H1 (cell line): Measurements from ENCODE around the gene ISM1. TPM values are rescaled to one million over a fixed set of nuclear protein-coding genes. Genes with fewer than 3 reads are reported as not detected.

ENCODE experiments used
- CTCF ChIA-PET: fragments of 300-600 bp; sonication (Branson Sonifier 250); formaldehyde crosslinking; loops from one replicate; lab custom pipeline; 2021; ENCODE audit not compliant: partially characterized antibody; lab: Charles Lee
- POLR2A ChIA-PET: fragments of 300-600 bp; sonication (Branson Sonifier 250); formaldehyde crosslinking; loops from one replicate; lab custom pipeline; 2021; ENCODE audit warnings: inconsistent platforms; ENCODE audit not compliant: partially characterized antibody; lab: Charles Lee
- DNase-seq, 2 experiments: peaks; one replicate each; pipeline versions ENCODE4 v3.0.0 to v3.0.0-alpha.2; 2010 to 2022; ENCODE audit warnings: low spot score in 2 of 2, low read depth in 1 of 2, mixed read lengths in 1 of 2
- FAIRE-seq: peaks from 2 replicates; lab custom pipeline; 2011; peaks lifted over from hg19 to GRCh38; lab: Jason Lieb, UNC
- H2AFZ ChIP-seq: 2 replicates; pipeline ENCODE4 v1.8.1; 2012; ENCODE audit warnings: low read length, inconsistent platforms
- H2AK5ac ChIP-seq: 2 replicates; pipeline ENCODE4 v1.6.1; 2013; ENCODE audit warnings: low read depth, low read length
- H2BK120ac ChIP-seq: replicated peaks from 2 replicates; pipeline ENCODE3; 2013; ENCODE audit warnings: low read depth, low read length, inconsistent platforms
- H2BK12ac ChIP-seq: 2 replicates; pipeline ENCODE4 v1.6.1; 2013; ENCODE audit warnings: low read depth, low read length
- H2BK15ac ChIP-seq: 2 replicates; pipeline ENCODE4 v1.6.1; 2013; ENCODE audit warnings: low read length
- H2BK20ac ChIP-seq: 2 replicates; pipeline ENCODE4 v1.6.1; 2013; ENCODE audit warnings: low read length
- H2BK5ac ChIP-seq: 2 replicates; pipeline ENCODE4 v1.6.1; 2013; ENCODE audit warnings: low read depth, low read length
- H3K14ac ChIP-seq: 2 replicates; pipeline ENCODE4 v1.6.1; 2013; ENCODE audit warnings: inconsistent platforms; ENCODE audit not compliant: insufficient read length
- H3K18ac ChIP-seq: 2 replicates; pipeline ENCODE4 v1.6.1; 2013; ENCODE audit warnings: low read length; ENCODE audit errors: extremely low read depth
- H3K23ac ChIP-seq: 2 replicates; pipeline ENCODE4 v1.6.1; 2013; ENCODE audit warnings: inconsistent platforms; ENCODE audit not compliant: insufficient read length
- H3K23me2 ChIP-seq: 2 replicates; pipeline ENCODE4 v1.6.1; 2013; ENCODE audit warnings: low read depth, low read length
- H3K27ac ChIP-seq: 2 replicates; pipeline ENCODE4 v1.6.1; 2011; ENCODE audit warnings: low read depth, low read length, inconsistent platforms
- H3K27me3 ChIP-seq, 4 experiments: replicated peaks in 1 of 4; 1 replicate in 1 of 4; 2 replicates in 3 of 4; pipeline versions ENCODE4 v1.6.1 to v1.8.1; 2011 to 2013; ENCODE audit warnings: low read length in 3 of 4, mild to moderate bottlenecking in 3 of 4, inconsistent platforms in 2 of 4, mixed read lengths in 2 of 4, moderate library complexity in 1 of 4; ENCODE audit not compliant: control insufficient read depth in 3 of 4, insufficient read depth in 3 of 4; ENCODE audit errors: extremely low read depth in 1 of 4
- H3K36me3 ChIP-seq, 4 experiments: 2 replicates each; pipeline versions ENCODE4 v1.6.1 to v1.8.1; 2011 to 2013; ENCODE audit warnings: mild to moderate bottlenecking in 4 of 4, low read length in 3 of 4, moderate library complexity in 2 of 4, control low read depth in 1 of 4, inconsistent platforms in 1 of 4; ENCODE audit not compliant: insufficient read depth in 4 of 4, control insufficient read depth in 2 of 4
- H3K4ac ChIP-seq: replicated peaks from 2 replicates; pipeline ENCODE3; 2013; ENCODE audit warnings: low read length, low read depth, mixed read lengths, inconsistent platforms; ENCODE audit not compliant: insufficient read length
- H3K4me1 ChIP-seq, 4 experiments: replicated peaks in 1 of 4; 1 replicate in 1 of 4; 2 replicates in 3 of 4; pipeline versions ENCODE4 v1.6.1 to v1.8.1; 2011 to 2013; ENCODE audit warnings: low read length in 3 of 4, inconsistent platforms in 2 of 4, mixed read lengths in 1 of 4; ENCODE audit not compliant: insufficient read depth in 4 of 4, control insufficient read depth in 3 of 4
- H3K4me2 ChIP-seq, 2 experiments: 2 replicates each; pipeline versions ENCODE4 v1.6.1 to v1.8.1; 2011 to 2013; ENCODE audit warnings: low read depth in 2 of 2, low read length in 2 of 2, control low read depth in 1 of 2, inconsistent platforms in 1 of 2, mild to moderate bottlenecking in 1 of 2; ENCODE audit not compliant: insufficient read depth in 1 of 2
- H3K4me3 ChIP-seq, 4 experiments: fragments of 200-600, 300-600 bp in 1 of 4; sonication (generic), shearing (Covaris generic), sonication (Bioruptor Twin) in 1 of 4; 2 replicates each; pipeline versions ENCODE4 v1.5.1 to v1.8.1; 2011 to 2016; ENCODE audit warnings: low read length in 4 of 4, low read depth in 3 of 4, control low read depth in 2 of 4, inconsistent platforms in 2 of 4, mild to moderate bottlenecking in 2 of 4, mixed read lengths in 1 of 4, moderate library complexity in 1 of 4; ENCODE audit not compliant: insufficient read depth in 2 of 4; ENCODE audit errors: extremely low read depth in 1 of 4
- H3K56ac ChIP-seq: replicated peaks from 2 replicates; pipeline ENCODE3; 2013; ENCODE audit warnings: low read depth, mild to moderate bottlenecking, mixed read lengths, low read length, inconsistent platforms; ENCODE audit not compliant: insufficient read length
- H3K79me1 ChIP-seq: 2 replicates; pipeline ENCODE4 v1.6.1; 2013; ENCODE audit warnings: low read depth, low read length, control low read depth
- H3K79me2 ChIP-seq, 2 experiments: 2 replicates each; pipeline versions ENCODE4 v1.6.1 to v1.8.1; 2012 to 2013; ENCODE audit warnings: low read length in 2 of 2, mild to moderate bottlenecking in 2 of 2, inconsistent platforms in 1 of 2; ENCODE audit not compliant: insufficient read depth in 2 of 2, control insufficient read depth in 1 of 2
- H3K9ac ChIP-seq, 4 experiments: replicated peaks in 1 of 4; 1 replicate in 1 of 4; 2 replicates in 3 of 4; pipeline versions ENCODE4 v1.6.1 to v1.8.1; 2011 to 2013; ENCODE audit warnings: low read depth in 3 of 4, low read length in 3 of 4, control low read depth in 2 of 4, mild to moderate bottlenecking in 2 of 4, moderate library complexity in 2 of 4, inconsistent platforms in 1 of 4; ENCODE audit errors: extremely low read depth in 1 of 4
- H3K9me3 ChIP-seq, 2 experiments: 2 replicates each; pipeline versions ENCODE4 v1.6.1 to v1.8.1; 2012 to 2013; ENCODE audit warnings: mild to moderate bottlenecking in 2 of 2, moderate library complexity in 2 of 2, control low read depth in 1 of 2, inconsistent platforms in 1 of 2, low read depth in 1 of 2, low read length in 1 of 2, mixed read lengths in 1 of 2; ENCODE audit not compliant: insufficient read depth in 2 of 2
- H4K20me1 ChIP-seq, 2 experiments: replicated peaks in 1 of 2; 2 replicates each; pipeline versions ENCODE3 to v1.8.1; 2011 to 2013; ENCODE audit warnings: inconsistent platforms in 2 of 2, low read length in 2 of 2, mild to moderate bottlenecking in 1 of 2; ENCODE audit not compliant: insufficient read depth in 2 of 2, control insufficient read depth in 1 of 2
- H4K5ac ChIP-seq: 2 replicates; pipeline ENCODE4 v1.6.1; 2013; ENCODE audit warnings: low read length, low read depth, mixed read lengths, inconsistent platforms; ENCODE audit not compliant: insufficient read length
- H4K8ac ChIP-seq: 2 replicates; pipeline ENCODE4 v1.8.0; 2013; ENCODE audit warnings: mild to moderate bottlenecking, moderate library complexity, low read length, inconsistent platforms; ENCODE audit not compliant: insufficient read depth; ENCODE audit errors: extremely low read depth
- H4K91ac ChIP-seq: replicated peaks from 2 replicates; pipeline ENCODE3; 2013; ENCODE audit warnings: low read length, mixed read lengths, inconsistent platforms; ENCODE audit not compliant: insufficient read length
- CREB1 ChIP-seq: IDR thresholded peaks from 2 replicates; pipeline ENCODE4 v1.6.1; 2012; ENCODE audit warnings: inconsistent platforms
- EZH2 ChIP-seq: fragments of 200-600 bp; sonication (generic); IDR thresholded peaks from 2 replicates; pipeline ENCODE4 v1.7.1; 2012; ENCODE audit warnings: low read depth, mild to moderate bottlenecking, moderate library complexity, low read length, inconsistent platforms; ENCODE audit not compliant: severe bottlenecking
- FOSL1 ChIP-seq: IDR thresholded peaks from 2 replicates; pipeline ENCODE4 v1.6.1; 2011; ENCODE audit warnings: mild to moderate bottlenecking, low read depth, low read length, moderate library complexity; ENCODE audit not compliant: insufficient read depth
- GABPA ChIP-seq: IDR thresholded peaks from 2 replicates; pipeline ENCODE4 v1.6.1; 2011; ENCODE audit warnings: mild to moderate bottlenecking, low read length, moderate library complexity, borderline replicate concordance; ENCODE audit not compliant: insufficient read depth
- HDAC2 ChIP-seq, 2 experiments: fragments of 300-600 bp in 1 of 2; sonication (generic) in 1 of 2; IDR thresholded peaks; 2 replicates each; pipeline ENCODE4 v1.6.1; 2011 to 2012; ENCODE audit warnings: low read depth in 2 of 2, low read length in 2 of 2, mild to moderate bottlenecking in 2 of 2, moderate library complexity in 2 of 2, borderline replicate concordance in 1 of 2, inconsistent platforms in 1 of 2
- NRF1 ChIP-seq: IDR thresholded peaks from 2 replicates; pipeline ENCODE4 v1.6.1; 2011; ENCODE audit warnings: mild to moderate bottlenecking, low read depth, low read length, improper control_type of control experiment
- POU5F1 ChIP-seq: IDR thresholded peaks from 2 replicates; pipeline ENCODE4 v1.6.1; 2011; ENCODE audit warnings: low read depth, mild to moderate bottlenecking, low read length, moderate library complexity
- RAD21 ChIP-seq, 2 experiments: IDR thresholded peaks in 1 of 2; conservative IDR thresholded peaks in 1 of 2; 2 replicates each; pipeline ENCODE4 v1.6.1; 2011; ENCODE audit warnings: low read depth in 2 of 2, low read length in 2 of 2, improper control_type of control experiment in 1 of 2, inconsistent platforms in 1 of 2, mild to moderate bottlenecking in 1 of 2, moderate library complexity in 1 of 2
- RNF2 ChIP-seq: fragments of 200-900, 300-1000 bp; sonication (generic); IDR thresholded peaks from 2 replicates; pipeline ENCODE4 v1.7.1; 2016; ENCODE audit warnings: borderline replicate concordance, low read depth, mild to moderate bottlenecking, antibody characterized with exemption, low read length; ENCODE audit not compliant: poor library complexity, severe bottlenecking; ENCODE audit errors: missing control alignments
- SIX5 ChIP-seq: IDR thresholded peaks from 2 replicates; pipeline ENCODE4 v1.6.1; 2011; ENCODE audit warnings: mild to moderate bottlenecking, low read depth, low read length
- SP4 ChIP-seq: IDR thresholded peaks from 2 replicates; pipeline ENCODE4 v1.6.1; 2012; ENCODE audit warnings: low read length, inconsistent platforms
- SUZ12 ChIP-seq: fragments of 200-600 bp; sonication (generic); IDR thresholded peaks from 2 replicates; pipeline ENCODE4 v1.6.1; 2012; ENCODE audit warnings: mild to moderate bottlenecking, inconsistent platforms, low read length, moderate library complexity, mixed read lengths
- TAF1 ChIP-seq: IDR thresholded peaks from 2 replicates; pipeline ENCODE4 v1.6.1; 2011; ENCODE audit warnings: mild to moderate bottlenecking, low read depth, low read length
- TEAD4 ChIP-seq: IDR thresholded peaks from 2 replicates; pipeline ENCODE4 v1.6.1; 2012; ENCODE audit warnings: low read depth, low read length, inconsistent platforms, mixed read lengths
- whole genome bisulfite sequencing, 2 experiments: shearing (Covaris generic) in 1 of 2; methylation state at CpG; one replicate each; pipeline versions ENCODE4 v1.1.6 to v1.1.7; 2013 to 2015; ENCODE audit warnings: low lambda C conversion rate in 2 of 2, mixed read lengths in 2 of 2, inconsistent platforms in 1 of 2, low coverage in 1 of 2, missing lambda C conversion rate in 1 of 2; ENCODE audit not compliant: insufficient replicate concordance in 2 of 2, insufficient coverage in 1 of 2, insufficient read length in 1 of 2; ENCODE audit errors: extremely low coverage in 1 of 2, missing lambda C conversion rate in 1 of 2; 5-methylcytosine and 5-hydroxymethylcytosine counted together
- polyA plus RNA-seq, 7 experiments: library from polyadenylated mRNA; depleted of rRNA in 3 of 7; stranded (reverse) in 5 of 7; unstranded in 2 of 7; fragments of >200 nt in 5 of 7; fragments of 200-250 nt in 2 of 7; gene quantifications; 1 replicate in 5 of 7; 2 replicates in 1 of 7; 4 replicates in 1 of 7; pipeline versions ENCODE4 v1.2.1 to v1.2.3, GENCODE V29; 2011 to 2013; ENCODE audit warnings: missing spikeins in 2 of 7, mixed read lengths in 2 of 7
- total RNA-seq: library from RNA; stranded (reverse); fragmentation: NEBNext Ultra II Directional; extraction: Animal tissue kit (Norgen Biotek cat#: 25700); gene quantifications from 2 replicates; pipeline ENCODE4 v1.2.1, GENCODE V29; 2021

Gene ISM1
- total and polyA plus RNA-seq, 2 of the 8 experiments (the other 6 are each of a cell fraction or from before 2014, with no cell fraction given): 0.62 to 0.97 TPM

DNA sequence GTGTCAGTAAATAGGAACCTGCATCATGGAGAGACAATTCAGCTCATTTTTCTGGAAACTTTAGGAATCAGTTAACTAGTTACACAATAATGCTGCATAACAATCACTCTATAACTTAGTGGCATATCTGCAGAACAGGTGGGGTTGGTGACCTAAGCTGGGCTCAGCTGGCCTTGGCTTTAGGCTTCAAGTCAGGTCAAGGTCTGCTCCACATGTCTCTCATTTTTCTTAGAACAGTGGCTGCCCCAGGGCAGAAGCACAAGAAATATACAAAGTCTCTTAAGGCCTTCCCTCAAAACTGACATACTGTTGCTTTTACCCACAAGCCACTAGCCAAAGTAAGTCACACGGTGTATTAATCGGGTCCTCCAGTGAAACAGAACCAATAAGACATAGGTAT is 14.1 kb upstream of the ISM1 start:
- no peak overlapping the region for H2BK5ac ChIP-seq
- H2BK120ac ChIP-seq: no peak overlapping the region
- no peaks in the 10 kb centered on the region for H4K20me1 ChIP-seq
- no peak overlapping the region for H4K5ac ChIP-seq
- FAIRE-seq (no peak), DNase-seq (no peak)
- no peak overlapping the region for H3K27ac ChIP-seq
- no peak overlapping the region for H3K4me3 ChIP-seq
- no peak overlapping the region for H4K8ac ChIP-seq
- no peaks in the 10 kb centered on the region for H3K36me3 ChIP-seq
- no peak overlapping the region for H3K4ac ChIP-seq
- H2AFZ ChIP-seq: no peak overlapping the region
- no peaks in the 10 kb centered on the region for H3K27me3 ChIP-seq
- no peak overlapping the region for H4K91ac ChIP-seq
- H2AK5ac ChIP-seq: no peak overlapping the region
- H3K4me2 ChIP-seq: no peak overlapping the region
- no peak overlapping the region for H2BK20ac ChIP-seq
- no peaks in the 10 kb centered on the region for H3K4me1 ChIP-seq
- no peak overlapping the region for H2BK15ac ChIP-seq
- H3K79me1 ChIP-seq: no peaks in the 10 kb centered on the region
- ChIA-PET CTCF (interaction anchor here (2.0 kb wide), 1 partner anchor 339 kb away, joined by 6 read pairs; no protein-coding TSS in a partner anchor), POLR2A (no interaction called here)
- WGBS, 2 experiments: 93% methylated on average over 2 of the region's 2 CpGs; no CpG with 5 or more reads in 1 of the 2 experiments
- H3K18ac ChIP-seq: no peak overlapping the region
- no peak overlapping the region for H3K9ac ChIP-seq
- H3K23ac ChIP-seq: no peak overlapping the region
- H3K23me2 ChIP-seq: no peaks in the 10 kb centered on the region
- H2BK12ac ChIP-seq: no peak overlapping the region
- H3K14ac ChIP-seq: no peak overlapping the region
- no peaks in the 10 kb centered on the region for H3K79me2 ChIP-seq
- H3K56ac ChIP-seq: no peak overlapping the region
- H3K9me3 ChIP-seq: peaks cover 0 to 1% of the 10 kb centered on the region in 2 experiments; a peak in 1 of 4 replicates
- no peak for TF ChIP-seq EZH2
- no peak for TF ChIP-seq TEAD4
- TF ChIP-seq HDAC2 (IDR thresholded peaks at IDR 0.05; ENCODE audit: borderline replicate concordance in 1 of 2, low read depth in 2 of 2, low read length in 2 of 2): no peak
- no peak for TF ChIP-seq SP4
- TF ChIP-seq POU5F1: no peak
- no peak for TF ChIP-seq TAF1
- no peak for TF ChIP-seq RAD21 (IDR thresholded peaks at IDR 0.05 in 1 of 2, conservative IDR thresholded peaks at IDR 0.05 in 1 of 2; ENCODE audit: low read depth in 2 of 2, low read length in 2 of 2)
- TF ChIP-seq SUZ12: no peak
- TF ChIP-seq NRF1: no peak
- TF ChIP-seq RNF2: no peak
- TF ChIP-seq FOSL1: no peak
- no peak for TF ChIP-seq CREB1
- no peak for TF ChIP-seq GABPA
- no peak for TF ChIP-seq SIX5
